ENCODE results near the gene TBC1D9. TPM values are rescaled to one million over a fixed set of nuclear protein-coding genes. Genes with fewer than 3 reads are reported as not detected.

Gene TBC1D9
- total RNA-seq, 1 experiment from 2014 or later = 12.5 TPM

DNA sequence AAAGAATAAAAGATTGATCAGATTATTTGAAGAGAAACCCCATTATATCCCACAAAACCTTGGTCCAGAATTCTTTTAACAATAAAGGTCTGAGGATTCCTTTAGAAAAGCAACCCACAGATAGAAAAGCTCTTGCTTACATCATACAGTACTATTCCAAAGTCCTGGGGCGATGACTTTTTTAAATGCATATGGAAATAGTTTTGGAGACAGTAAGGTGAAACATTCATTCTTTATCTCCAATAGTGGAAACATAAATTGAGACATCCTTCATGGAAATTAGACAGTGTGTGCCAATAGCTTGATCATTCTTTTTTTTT lies 101.7 kb downstream of the TBC1D9 start:
- POLR2A ChIA-PET = no interaction called here
- DNase-seq = no peak
- Mint-ChIP-seq H3K27ac (ENCODE audit: unreplicated experiment) (peak overlapping the region; percentile 10), H3K4me3 (ENCODE audit: unreplicated experiment) (no peak overlapping the region), H3K27me3 (ENCODE audit: insufficient read depth, unreplicated experiment) (no peaks in the 10 kb centered on the region), H3K9me3 (ENCODE audit: unreplicated experiment) (no peaks in the 10 kb centered on the region), H3K36me3 (ENCODE audit: insufficient read depth, unreplicated experiment) (peaks cover 29% of the 10 kb centered on the region), H3K4me1 (ENCODE audit: low read depth, unreplicated experiment) (peaks cover 8% of the 10 kb centered on the region)
- CTCF ChIA-PET = no interaction called here
- H3K27me3 ChIP-seq (replicated peaks; ENCODE audit: control insufficient read depth, insufficient read depth, low read length) = no peaks in the 10 kb centered on the region
- H3K4me1 ChIP-seq = peaks cover 7% of the 10 kb centered on the region
- no peak for TF ChIP-seq CTCF (IDR thresholded peaks at IDR 0.05; ENCODE audit: insufficient read depth in 1 of 2, low read depth in 1 of 2, low read length in 1 of 2, severe bottlenecking in 1 of 2, unreplicated experiment in 1 of 2)
- H3K4me3 ChIP-seq (ENCODE audit: low read depth, low read length) = no peak overlapping the region
- no TSS peak for BruUV-seq (replicated peaks)
- H3K36me3 ChIP-seq (ENCODE audit: control insufficient read depth, insufficient read depth, low read length) = no peaks in the 10 kb centered on the region; the same call in 1 of the 2 replicates
- no peaks in the 10 kb centered on the region; the same call in 1 of the 2 replicates for H3K9me3 ChIP-seq
- intact Hi-C loops (cut with micrococcal nuclease; ENCODE audit: unreplicated experiment) = no loop called here

DNA sequence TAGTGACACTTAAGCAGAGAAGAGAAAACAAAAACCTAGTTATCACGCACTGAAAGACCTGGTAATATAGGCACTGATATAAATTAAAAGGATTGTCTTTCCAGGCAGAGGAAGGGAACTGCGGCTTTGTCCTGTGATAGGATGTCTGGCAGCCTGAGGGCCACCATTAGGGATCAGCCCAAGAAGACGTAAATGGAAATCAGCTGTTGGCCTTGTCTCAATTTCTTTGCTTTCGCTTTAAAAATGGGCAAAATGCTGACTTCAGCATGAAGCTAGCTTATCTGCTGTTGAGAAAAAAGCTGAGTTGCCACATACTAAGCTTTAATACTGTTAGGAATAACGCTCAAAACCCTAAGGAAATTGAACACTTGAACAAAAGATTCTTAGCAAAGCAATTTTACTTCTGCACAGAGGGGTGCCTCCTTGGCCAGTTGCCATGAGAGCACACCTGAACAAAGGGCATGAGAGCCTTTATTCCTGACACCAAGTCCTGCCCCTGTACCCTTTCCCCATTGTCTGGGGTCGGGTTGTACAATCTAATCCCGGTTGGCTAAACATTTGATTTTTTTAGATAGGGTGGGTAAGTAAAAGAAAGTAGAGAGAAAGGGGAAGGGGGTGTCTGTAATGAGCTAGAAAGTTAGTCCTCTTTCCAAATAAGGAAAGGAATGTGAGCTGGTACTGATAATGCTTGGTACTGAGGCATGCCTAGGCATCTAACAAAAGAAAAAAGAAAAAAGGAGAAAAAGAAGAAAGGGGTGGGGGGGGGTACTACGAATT lies 102.3 kb downstream of the TBC1D9 start:
- Mint-ChIP-seq H3K36me3 (ENCODE audit: insufficient read depth, unreplicated experiment) (peaks cover 25% of the 10 kb centered on the region), H3K4me1 (ENCODE audit: low read depth, unreplicated experiment) (peaks cover 8% of the 10 kb centered on the region), H3K9me3 (ENCODE audit: unreplicated experiment) (no peaks in the 10 kb centered on the region), H3K4me3 (ENCODE audit: unreplicated experiment) (no peak overlapping the region), H3K27ac (ENCODE audit: unreplicated experiment) (peak overlapping the region; percentile 10), H3K27me3 (ENCODE audit: insufficient read depth, unreplicated experiment) (no peaks in the 10 kb centered on the region)
- no peak for TF ChIP-seq CTCF (IDR thresholded peaks at IDR 0.05; ENCODE audit: insufficient read depth in 1 of 2, low read depth in 1 of 2, low read length in 1 of 2, severe bottlenecking in 1 of 2, unreplicated experiment in 1 of 2)
- POLR2A ChIA-PET = no interaction called here
- no peaks in the 10 kb centered on the region for H3K27me3 ChIP-seq (replicated peaks; ENCODE audit: control insufficient read depth, insufficient read depth, low read length)
- no peaks in the 10 kb centered on the region; the same call in 1 of the 2 replicates for H3K36me3 ChIP-seq (ENCODE audit: control insufficient read depth, insufficient read depth, low read length)
- CTCF ChIA-PET = no interaction called here
- H3K9me3 ChIP-seq = no peaks in the 10 kb centered on the region; the same call in 1 of the 2 replicates
- peaks cover 7% of the 10 kb centered on the region for H3K4me1 ChIP-seq
- H3K4me3 ChIP-seq (ENCODE audit: low read depth, low read length) = no peak overlapping the region
- BruUV-seq (replicated peaks) = no TSS peak
- no peak for DNase-seq
- intact Hi-C loops (cut with micrococcal nuclease; ENCODE audit: unreplicated experiment) = no loop called here

DNA sequence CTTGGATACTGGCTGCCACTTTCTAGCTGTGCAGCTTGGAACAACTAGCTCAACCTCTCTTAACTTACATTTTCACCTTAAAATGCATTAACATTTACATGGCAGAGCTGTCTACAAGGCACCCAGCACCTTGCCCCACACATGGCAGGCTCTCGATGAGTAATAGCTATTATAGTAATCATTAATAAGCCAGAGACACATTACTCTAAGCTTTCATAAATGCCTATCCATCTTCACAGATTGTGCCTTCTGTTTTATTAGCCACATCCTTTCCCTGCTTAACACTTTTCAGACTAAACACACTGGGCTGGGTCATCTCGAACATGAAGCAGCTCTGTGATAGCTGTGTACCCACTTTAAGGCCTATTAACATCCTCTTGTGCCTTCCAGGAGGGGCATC lies 103.6 kb downstream of the TBC1D9 start:
- H3K27ac Mint-ChIP-seq (ENCODE audit: unreplicated experiment) = no peak overlapping the region
- peaks cover 8% of the 10 kb centered on the region for H3K4me1 Mint-ChIP-seq (ENCODE audit: low read depth, unreplicated experiment)
- H3K4me3 Mint-ChIP-seq (ENCODE audit: unreplicated experiment) = no peak overlapping the region
- no peaks in the 10 kb centered on the region for H3K9me3 Mint-ChIP-seq (ENCODE audit: unreplicated experiment)
- H3K27me3 ChIP-seq (replicated peaks; ENCODE audit: control insufficient read depth, insufficient read depth, low read length) = no peaks in the 10 kb centered on the region
- H3K4me3 ChIP-seq (ENCODE audit: low read depth, low read length) = no peak overlapping the region
- ChIA-PET CTCF (no interaction called here), POLR2A (no interaction called here)
- peaks cover 25% of the 10 kb centered on the region for H3K36me3 Mint-ChIP-seq (ENCODE audit: insufficient read depth, unreplicated experiment)
- no peaks in the 10 kb centered on the region for H3K27me3 Mint-ChIP-seq (ENCODE audit: insufficient read depth, unreplicated experiment)
- intact Hi-C loops (cut with micrococcal nuclease; ENCODE audit: unreplicated experiment) = no loop called here
- no TSS peak for BruUV-seq (replicated peaks)
- DNase-seq = no peak
- H3K9me3 ChIP-seq = no peaks in the 10 kb centered on the region; the same call in 1 of the 2 replicates
- H3K4me1 ChIP-seq = peaks cover 7% of the 10 kb centered on the region
- H3K36me3 ChIP-seq (ENCODE audit: control insufficient read depth, insufficient read depth, low read length) = no peaks in the 10 kb centered on the region; the same call in 1 of the 2 replicates
- TF ChIP-seq CTCF (IDR thresholded peaks at IDR 0.05; ENCODE audit: insufficient read depth in 1 of 2, low read depth in 1 of 2, low read length in 1 of 2, severe bottlenecking in 1 of 2, unreplicated experiment in 1 of 2) = no peak

Measured in Caco-2 (cell line).